GM23338 (cell line): ENCODE results near the gene CEP192.

Source experiments
- CREB1 ChIP-seq: fragments of 250-450 bp; sonication (Bioruptor Pico); IDR thresholded peaks from 2 replicates; pipeline ENCODE4 v1.5.0; 2020; ENCODE audit warnings: low read depth, mild to moderate bottlenecking, moderate library complexity
- CTCF ChIP-seq, 2 experiments: fragments of 200-600 bp in 1 of 2; sonication (generic) in 1 of 2; conservative IDR thresholded peaks; 2 replicates each; pipeline versions ENCODE4 v1.5.1 to v1.6.1; 2016 to 2017; ENCODE audit warnings: antibody characterized with exemption in 2 of 2, low read depth in 2 of 2, mild to moderate bottlenecking in 2 of 2, moderate library complexity in 1 of 2
- EZH2 ChIP-seq: fragments of 200-600 bp; sonication (generic); IDR thresholded peaks from one replicate; pipeline ENCODE4 v1.8.0; 2017; ENCODE audit warnings: antibody characterized with exemption, mild to moderate bottlenecking, low read depth; ENCODE audit not compliant: unreplicated experiment
- EZH2phosphoT487 ChIP-seq: fragments of 200-600 bp; sonication (generic); IDR thresholded peaks from one replicate; pipeline ENCODE4 v1.8.1; 2018; ENCODE audit warnings: antibody characterized with exemption; ENCODE audit not compliant: unreplicated experiment
- JUNB ChIP-seq: IDR thresholded peaks from one replicate; pipeline ENCODE4 v1.6.1; 2016; ENCODE audit warnings: antibody characterized with exemption; ENCODE audit not compliant: unreplicated experiment
- POLR2AphosphoS5 ChIP-seq: IDR thresholded peaks from 2 replicates; pipeline ENCODE4 v1.6.1; 2016; ENCODE audit warnings: antibody characterized with exemption, low read depth
- STAT1 ChIP-seq: IDR thresholded peaks from one replicate; pipeline ENCODE4 v1.6.1; 2016; ENCODE audit warnings: antibody characterized with exemption; ENCODE audit not compliant: unreplicated experiment
- ZNF331 ChIP-seq: fragments of 250-450 bp; sonication (Bioruptor Pico); IDR thresholded peaks from 2 replicates; pipeline ENCODE4 v1.5.0; 2020; ENCODE audit warnings: low read depth, mild to moderate bottlenecking, moderate library complexity
- TF ChIP-seq, protein P1 (sequence below): IDR thresholded peaks from 2 replicates; pipeline ENCODE4 v1.6.1; 2016; ENCODE audit warnings: antibody characterized with exemption
- TF ChIP-seq, protein P2 (sequence below): IDR thresholded peaks from one replicate; pipeline ENCODE4 v1.6.1; 2018; ENCODE audit warnings: antibody characterized with exemption; ENCODE audit not compliant: unreplicated experiment

- TF ChIP-seq CTCF (conservative IDR thresholded peaks at IDR 0.05; ENCODE audit: low read depth in 2 of 2) (no peak), STAT1 (no peak), EZH2phosphoT487 (no peak), CREB1 (no peak), EZH2 (no peak), POLR2AphosphoS5 (no peak), ZNF331 (CRISPR knock-in tag) (no peak), JUNB (no peak)
- TF ChIP-seq, protein P1, sequence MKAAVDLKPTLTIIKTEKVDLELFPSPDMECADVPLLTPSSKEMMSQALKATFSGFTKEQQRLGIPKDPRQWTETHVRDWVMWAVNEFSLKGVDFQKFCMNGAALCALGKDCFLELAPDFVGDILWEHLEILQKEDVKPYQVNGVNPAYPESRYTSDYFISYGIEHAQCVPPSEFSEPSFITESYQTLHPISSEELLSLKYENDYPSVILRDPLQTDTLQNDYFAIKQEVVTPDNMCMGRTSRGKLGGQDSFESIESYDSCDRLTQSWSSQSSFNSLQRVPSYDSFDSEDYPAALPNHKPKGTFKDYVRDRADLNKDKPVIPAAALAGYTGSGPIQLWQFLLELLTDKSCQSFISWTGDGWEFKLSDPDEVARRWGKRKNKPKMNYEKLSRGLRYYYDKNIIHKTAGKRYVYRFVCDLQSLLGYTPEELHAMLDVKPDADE = no peak
- TF ChIP-seq, protein P2, sequence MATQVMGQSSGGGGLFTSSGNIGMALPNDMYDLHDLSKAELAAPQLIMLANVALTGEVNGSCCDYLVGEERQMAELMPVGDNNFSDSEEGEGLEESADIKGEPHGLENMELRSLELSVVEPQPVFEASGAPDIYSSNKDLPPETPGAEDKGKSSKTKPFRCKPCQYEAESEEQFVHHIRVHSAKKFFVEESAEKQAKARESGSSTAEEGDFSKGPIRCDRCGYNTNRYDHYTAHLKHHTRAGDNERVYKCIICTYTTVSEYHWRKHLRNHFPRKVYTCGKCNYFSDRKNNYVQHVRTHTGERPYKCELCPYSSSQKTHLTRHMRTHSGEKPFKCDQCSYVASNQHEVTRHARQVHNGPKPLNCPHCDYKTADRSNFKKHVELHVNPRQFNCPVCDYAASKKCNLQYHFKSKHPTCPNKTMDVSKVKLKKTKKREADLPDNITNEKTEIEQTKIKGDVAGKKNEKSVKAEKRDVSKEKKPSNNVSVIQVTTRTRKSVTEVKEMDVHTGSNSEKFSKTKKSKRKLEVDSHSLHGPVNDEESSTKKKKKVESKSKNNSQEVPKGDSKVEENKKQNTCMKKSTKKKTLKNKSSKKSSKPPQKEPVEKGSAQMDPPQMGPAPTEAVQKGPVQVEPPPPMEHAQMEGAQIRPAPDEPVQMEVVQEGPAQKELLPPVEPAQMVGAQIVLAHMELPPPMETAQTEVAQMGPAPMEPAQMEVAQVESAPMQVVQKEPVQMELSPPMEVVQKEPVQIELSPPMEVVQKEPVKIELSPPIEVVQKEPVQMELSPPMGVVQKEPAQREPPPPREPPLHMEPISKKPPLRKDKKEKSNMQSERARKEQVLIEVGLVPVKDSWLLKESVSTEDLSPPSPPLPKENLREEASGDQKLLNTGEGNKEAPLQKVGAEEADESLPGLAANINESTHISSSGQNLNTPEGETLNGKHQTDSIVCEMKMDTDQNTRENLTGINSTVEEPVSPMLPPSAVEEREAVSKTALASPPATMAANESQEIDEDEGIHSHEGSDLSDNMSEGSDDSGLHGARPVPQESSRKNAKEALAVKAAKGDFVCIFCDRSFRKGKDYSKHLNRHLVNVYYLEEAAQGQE = no peak
Observed at GRCh38 chr18:13035249-13035914, 44.2 kb downstream of the CEP192 start.
